B cell (primary cell): ENCODE results near the gene AFG3L2. TPM values are rescaled to one million over a fixed set of nuclear protein-coding genes. Genes with fewer than 3 reads are reported as not detected.

Experiments
- ATAC-seq: fragments of 200-7000 bp; cut with Tn5 transposase; one replicate; pipeline ENCODE4 v1.10.0; 2021; ENCODE audit warnings: low read depth, mild to moderate bottlenecking, moderate number of reproducible peaks, moderate library complexity
- CTCF ChIA-PET: fragments of 350-600 bp; sonication (Branson Sonifier 250); formaldehyde crosslinking; loops from one replicate; lab custom pipeline; 2021; ENCODE audit warnings: antibody characterized with exemption, inconsistent platforms; lab: Charles Lee
- POLR2A ChIA-PET: fragments of 350-600 bp; sonication (Branson Sonifier 250); formaldehyde crosslinking; loops from one replicate; lab custom pipeline; 2021; ENCODE audit warnings: antibody characterized with exemption; lab: Charles Lee
- DNase-seq: peaks from one replicate; pipeline ENCODE4 v3.0.0; 2013
- H2AFZ ChIP-seq: 2 replicates; pipeline ENCODE4 v1.6.1; 2012; ENCODE audit warnings: mild to moderate bottlenecking, low read depth, low read length; ENCODE audit not compliant: insufficient read depth, poor library complexity, severe bottlenecking
- H3K27ac ChIP-seq, 2 donors: 1 replicate in 1 of 2; 2 replicates in 1 of 2; pipeline ENCODE4 v1.5.1; 2012 to 2013; ENCODE audit warnings: low read length in 2 of 2, mild to moderate bottlenecking in 2 of 2, moderate library complexity in 1 of 2
- H3K27me3 ChIP-seq, 4 experiments: fragments of 200-600 bp in 1 of 4; sonication (generic) in 1 of 4; replicated peaks in 1 of 4; 1 replicate in 2 of 4; 2 replicates in 2 of 4; pipeline versions ENCODE4 v1.6.1 to v1.7.0; 2013 to 2016; ENCODE audit warnings: low read length in 3 of 4, mild to moderate bottlenecking in 2 of 4, mixed read lengths in 1 of 4, moderate library complexity in 1 of 4; ENCODE audit not compliant: insufficient read depth in 4 of 4, control insufficient read depth in 3 of 4; ENCODE audit errors: control extremely low read depth in 1 of 4
- H3K36me3 ChIP-seq, 2 experiments: replicated peaks in 1 of 2; 1 replicate in 1 of 2; 2 replicates in 1 of 2; pipeline versions ENCODE4 v1.6.1 to v1.7.1; 2013; ENCODE audit warnings: low read length in 1 of 2; ENCODE audit not compliant: insufficient read depth in 2 of 2, control insufficient read depth in 1 of 2; ENCODE audit errors: control extremely low read depth in 1 of 2, extremely low read depth in 1 of 2
- H3K4me1 ChIP-seq, 2 donors: fragments of 200-600 bp in 1 of 2; sonication (generic) in 1 of 2; 1 replicate in 1 of 2; 2 replicates in 1 of 2; pipeline versions ENCODE4 v1.5.1 to v1.6.1; 2013 to 2017; ENCODE audit warnings: low read length in 2 of 2; ENCODE audit not compliant: control insufficient read depth in 2 of 2, insufficient read depth in 2 of 2
- H3K4me2 ChIP-seq: replicated peaks from 2 replicates; pipeline ENCODE3; 2012; ENCODE audit warnings: mild to moderate bottlenecking, low read depth, low read length; ENCODE audit not compliant: poor library complexity, severe bottlenecking
- H3K4me3 ChIP-seq, 5 experiments: fragments of 200-600 bp in 1 of 5; sonication (generic) in 1 of 5; 1 replicate in 3 of 5; 2 replicates in 2 of 5; pipeline versions ENCODE4 v1.5.1 to v1.7.0; 2011 to 2016; ENCODE audit warnings: low read length in 4 of 5, mild to moderate bottlenecking in 4 of 5, low read depth in 2 of 5, control low read depth in 1 of 5, moderate library complexity in 1 of 5; ENCODE audit not compliant: insufficient read depth in 1 of 5; ENCODE audit errors: control extremely low read depth in 1 of 5, extremely low read depth in 1 of 5
- H3K79me2 ChIP-seq: fragments of 200-600 bp; sonication (generic); one replicate; pipeline ENCODE4 v1.6.0; 2016; ENCODE audit warnings: low read length; ENCODE audit not compliant: control insufficient read depth, insufficient read depth
- H3K9ac ChIP-seq: fragments of 200-600 bp; sonication (generic); 2 replicates; pipeline ENCODE4 v1.6.1; 2017; ENCODE audit warnings: mild to moderate bottlenecking, low read length, moderate library complexity
- H3K9me3 ChIP-seq, 3 donors: one replicate each; pipeline versions ENCODE4 v1.6.1 to v1.7.1; 2013; ENCODE audit warnings: low read length in 2 of 3; ENCODE audit not compliant: control insufficient read depth in 2 of 3, insufficient read depth in 1 of 3; ENCODE audit errors: control extremely low read depth in 1 of 3
- H4K20me1 ChIP-seq: 2 replicates; pipeline ENCODE4 v1.6.0; 2012; ENCODE audit warnings: mild to moderate bottlenecking, low read length; ENCODE audit not compliant: insufficient read depth, control insufficient read depth, poor library complexity, severe bottlenecking
- H3K27ac Mint-ChIP-seq: one replicate; pipeline ENCODE4 v1.8.0; 2021; ENCODE audit warnings: mixed read lengths
- H3K27me3 Mint-ChIP-seq: one replicate; pipeline ENCODE4 v1.8.0; 2021; ENCODE audit warnings: mixed read lengths
- H3K4me1 Mint-ChIP-seq: one replicate; pipeline ENCODE4 v1.8.0; 2021; ENCODE audit warnings: mixed read lengths
- H3K4me3 Mint-ChIP-seq: one replicate; pipeline ENCODE4 v1.8.0; 2021; ENCODE audit warnings: mixed read lengths
- H3K9me3 Mint-ChIP-seq: one replicate; pipeline ENCODE4 v1.8.0; 2022; ENCODE audit warnings: mixed read lengths; ENCODE audit not compliant: insufficient read depth
- EZH2 ChIP-seq: IDR thresholded peaks from 2 replicates; pipeline ENCODE4 v1.6.1; 2012; ENCODE audit warnings: borderline replicate concordance, low read depth, mild to moderate bottlenecking, moderate library complexity, low read length; ENCODE audit not compliant: insufficient read depth, poor library complexity, severe bottlenecking
- WGBS: methylation state at CpG from one replicate; pipeline ENCODE4 v1.1.5; 2013; ENCODE audit warnings: missing lambda C conversion rate; ENCODE audit not compliant: insufficient coverage; 5-methylcytosine and 5-hydroxymethylcytosine counted together
- intact Hi-C: fragments of 100-400 bp; cut with micrococcal nuclease; formaldehyde crosslinking; loops from one replicate; pipeline ENCODE4 v1.10.0; 2022
- polyA plus RNA-seq: library from polyadenylated mRNA; depleted of rRNA; stranded (reverse); fragments of >200 nt; gene quantifications from 2 replicates; pipeline ENCODE4 v1.2.3, GENCODE V29; 2012
- total RNA-seq, 2 donors: library from RNA; stranded (reverse); fragments of 120-200 nt in 1 of 2; gene quantifications; 1 replicate in 1 of 2; 2 replicates in 1 of 2; pipeline versions ENCODE4 v1.2.3 to v1.2.4, GENCODE V29; 2013 to 2022
- TF ChIP-seq, protein P1 (sequence below): fragments of 200-600 bp; IDR thresholded peaks from one replicate; pipeline ENCODE4 v1.8.0; 2022; ENCODE audit warnings: antibody characterized with exemption, mild to moderate bottlenecking

Gene AFG3L2
- total and polyA plus RNA-seq, 2 donors (not counting 1 experiment from before 2014, with no cell fraction given): 11.9 to 40.7 TPM

DNA sequence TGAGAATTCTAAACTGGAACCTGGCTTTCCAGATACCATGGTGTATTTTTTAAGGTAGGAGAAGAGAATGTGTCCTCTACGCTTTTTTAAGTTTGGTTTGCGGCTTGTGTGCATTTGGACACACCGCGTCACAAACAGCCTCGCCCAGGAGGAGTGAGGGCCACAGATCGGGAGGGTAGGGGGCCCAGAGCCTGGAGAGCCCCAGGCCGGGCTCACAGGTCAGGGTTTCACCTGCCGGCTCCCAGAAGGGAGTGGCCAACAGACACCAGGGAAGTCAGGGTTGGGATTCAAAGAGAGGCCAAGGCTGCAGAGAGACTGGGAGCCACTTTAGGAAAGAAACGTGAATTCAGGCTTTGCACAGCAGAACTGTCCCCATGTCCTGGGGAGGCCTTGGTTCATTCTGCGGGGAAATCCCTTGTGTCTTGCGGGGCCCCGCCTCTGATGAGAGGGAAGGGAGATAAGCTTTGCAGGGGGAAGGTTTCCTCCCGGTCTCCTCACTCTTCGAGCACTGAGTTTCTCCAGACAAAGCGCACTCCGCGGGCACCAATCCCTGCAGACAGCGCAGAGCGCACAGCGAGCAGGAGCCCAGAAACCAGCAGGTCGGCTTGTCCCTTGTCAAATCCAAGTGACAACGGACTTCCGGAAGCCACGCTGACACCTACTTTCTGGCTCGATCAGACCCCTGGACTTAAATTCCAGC, 70.9 kb downstream of the AFG3L2 start:
- peaks cover 15 to 32% of the 10 kb centered on the region in 2 donors for H3K4me1 ChIP-seq
- no peak overlapping the region for H2AFZ ChIP-seq
- Mint-ChIP-seq H3K4me1 (peaks cover 23% of the 10 kb centered on the region), H3K27ac (no peak overlapping the region), H3K4me3 (peak overlapping the region; percentile 96), H3K27me3 (peaks cover 28% of the 10 kb centered on the region), H3K9me3 (peaks cover 3% of the 10 kb centered on the region)
- H3K4me2 ChIP-seq: peak overlapping the region; percentile 86
- DNase-seq: no peak
- intact Hi-C loops: no loop called here
- H3K4me3 ChIP-seq: no peak overlapping the region
- CTCF ChIA-PET: no interaction called here
- POLR2A ChIA-PET: no interaction called here
- H3K79me2 ChIP-seq: no peaks in the 10 kb centered on the region
- H3K9ac ChIP-seq: no peak overlapping the region
- peaks cover 0 to 22% (median 11%) of the 10 kb centered on the region in 4 experiments for H3K27me3 ChIP-seq
- TF ChIP-seq EZH2: no peak
- TF ChIP-seq, protein P1, sequence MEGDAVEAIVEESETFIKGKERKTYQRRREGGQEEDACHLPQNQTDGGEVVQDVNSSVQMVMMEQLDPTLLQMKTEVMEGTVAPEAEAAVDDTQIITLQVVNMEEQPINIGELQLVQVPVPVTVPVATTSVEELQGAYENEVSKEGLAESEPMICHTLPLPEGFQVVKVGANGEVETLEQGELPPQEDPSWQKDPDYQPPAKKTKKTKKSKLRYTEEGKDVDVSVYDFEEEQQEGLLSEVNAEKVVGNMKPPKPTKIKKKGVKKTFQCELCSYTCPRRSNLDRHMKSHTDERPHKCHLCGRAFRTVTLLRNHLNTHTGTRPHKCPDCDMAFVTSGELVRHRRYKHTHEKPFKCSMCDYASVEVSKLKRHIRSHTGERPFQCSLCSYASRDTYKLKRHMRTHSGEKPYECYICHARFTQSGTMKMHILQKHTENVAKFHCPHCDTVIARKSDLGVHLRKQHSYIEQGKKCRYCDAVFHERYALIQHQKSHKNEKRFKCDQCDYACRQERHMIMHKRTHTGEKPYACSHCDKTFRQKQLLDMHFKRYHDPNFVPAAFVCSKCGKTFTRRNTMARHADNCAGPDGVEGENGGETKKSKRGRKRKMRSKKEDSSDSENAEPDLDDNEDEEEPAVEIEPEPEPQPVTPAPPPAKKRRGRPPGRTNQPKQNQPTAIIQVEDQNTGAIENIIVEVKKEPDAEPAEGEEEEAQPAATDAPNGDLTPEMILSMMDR: no peak
- H3K36me3 ChIP-seq: no peaks in the 10 kb centered on the region
- H3K27ac ChIP-seq: no peak overlapping the region
- ATAC-seq: no peak
- WGBS: 90% methylated on average over 24 of the region's 25 CpGs
- H4K20me1 ChIP-seq: no peaks in the 10 kb centered on the region
- H3K9me3 ChIP-seq: peaks cover 0 to 12% (median 0%) of the 10 kb centered on the region in 3 donors

DNA sequence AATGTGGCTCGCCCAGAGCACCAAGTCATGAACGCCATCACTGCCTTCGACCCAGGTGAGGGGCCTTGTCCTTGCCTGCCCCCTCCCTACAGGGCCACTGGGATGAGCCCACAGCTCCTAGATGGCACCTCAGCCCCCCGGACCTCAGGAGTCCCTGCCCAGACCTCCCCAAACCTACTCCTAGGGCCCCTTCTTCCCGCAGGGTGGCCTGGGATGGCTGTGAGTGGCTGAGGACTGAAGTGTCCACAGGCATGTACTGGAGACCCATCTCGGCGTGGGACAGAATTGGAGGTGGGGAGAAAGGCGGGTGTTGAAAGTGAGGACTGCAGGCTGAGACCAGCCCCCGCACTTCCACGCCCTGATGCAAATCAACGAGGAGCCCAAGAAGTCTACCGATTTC, 71.8 kb downstream of the AFG3L2 start:
- intact Hi-C loops: no loop called here
- peak overlapping the region; percentile 27 for H3K4me3 Mint-ChIP-seq
- Histone ChIP-seq H3K27me3 (peaks cover 0 to 22% (median 11%) of the 10 kb centered on the region in 4 experiments), H3K9ac (no peak overlapping the region), H3K27ac (no peak overlapping the region), H3K9me3 (peaks cover 0 to 5% (median 0%) of the 10 kb centered on the region in 3 donors), H3K4me3 (no peak overlapping the region), H3K4me1 (peaks cover 15 to 32% of the 10 kb centered on the region in 2 donors), H3K36me3 (no peaks in the 10 kb centered on the region), H3K4me2 (no peak overlapping the region), H3K79me2 (no peaks in the 10 kb centered on the region), H4K20me1 (no peaks in the 10 kb centered on the region), H2AFZ (no peak overlapping the region)
- WGBS: 83% methylated on average over 6 of the region's 12 CpGs
- peaks cover 28% of the 10 kb centered on the region for H3K27me3 Mint-ChIP-seq
- H3K9me3 Mint-ChIP-seq: no peaks in the 10 kb centered on the region
- DNase-seq: no peak
- ATAC-seq: no peak
- H3K27ac Mint-ChIP-seq: no peak overlapping the region
- POLR2A ChIA-PET: no interaction called here
- CTCF ChIA-PET: no interaction called here
- no peak for TF ChIP-seq EZH2
- TF ChIP-seq, protein P1: no peak
- peaks cover 19% of the 10 kb centered on the region for H3K4me1 Mint-ChIP-seq
